Activated effector memory CD4-positive, alpha-beta T cell treated with anti-CD3 and anti-CD28 coated beads, Interleukin-2, amount 50 U/mL, for 16 hours (primary cell): ENCODE results near the gene ZBTB1.
"Not testable (repeated sequence)": the region's sequence is repeated elsewhere in the genome, so short reads cannot be mapped to it uniquely, and the experiment has no call there.

Experiments
- DNase-seq: peaks from one replicate; pipeline ENCODE4 v3.0.0-alpha.2; 2020

ZBTB1 gene

DNA sequence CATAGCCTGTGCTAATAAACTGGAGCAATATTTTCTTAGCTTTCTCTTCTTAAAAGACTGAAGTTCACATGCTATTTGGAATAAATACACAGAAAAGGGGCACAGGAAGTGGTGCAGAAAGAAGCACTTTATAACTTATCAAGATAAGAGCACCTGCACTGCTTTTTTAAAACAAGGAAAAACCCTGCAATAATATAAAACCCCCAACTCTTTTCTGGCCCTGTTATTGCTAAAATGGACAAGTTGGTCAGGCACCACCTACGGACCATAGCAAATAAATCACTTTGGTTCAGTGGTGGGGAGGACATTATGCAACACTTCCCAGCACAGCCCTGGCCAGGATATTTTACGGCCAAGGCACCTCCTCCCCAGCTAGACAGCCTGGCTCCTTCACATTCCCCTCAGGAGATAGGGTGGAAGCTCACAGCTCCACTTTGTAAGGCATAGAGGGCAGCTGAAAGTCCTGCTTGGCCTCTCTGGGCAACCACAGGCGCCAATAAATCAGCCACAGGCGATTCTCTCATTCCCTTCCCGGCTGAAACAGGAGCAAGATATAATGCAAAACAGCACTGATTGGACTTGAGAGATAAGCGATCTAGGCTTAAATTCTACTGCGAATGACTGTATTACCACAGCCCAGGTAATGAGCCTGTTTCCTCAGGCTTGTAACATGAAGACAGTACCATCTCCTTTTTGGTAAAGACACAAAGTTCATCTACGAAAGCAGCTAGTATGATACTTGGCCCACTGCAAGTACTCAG is 3.0 kb upstream of the ZBTB1 start:
- DNase-seq: peak; percentile 66

DNA sequence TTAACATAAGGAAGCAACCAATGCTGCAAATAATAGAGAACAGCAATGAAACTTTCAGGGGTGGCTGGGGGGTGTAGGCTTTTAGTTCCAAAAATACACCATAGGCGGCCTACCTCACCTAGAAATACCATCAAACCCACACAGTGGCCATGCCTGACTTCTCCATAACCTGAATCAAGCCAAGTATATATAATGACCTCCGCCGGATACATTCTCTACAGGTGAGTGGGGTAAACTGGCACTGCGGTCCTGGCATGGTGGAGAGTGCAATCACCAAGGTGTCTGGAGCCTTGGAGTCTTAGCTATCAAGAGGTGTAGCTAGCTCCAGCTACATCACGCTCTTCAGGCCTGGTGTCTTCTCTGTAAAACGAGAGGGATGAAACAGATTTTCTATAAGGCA is 2.1 kb upstream of the ZBTB1 start:
- DNase-seq: peak; percentile 69

DNA sequence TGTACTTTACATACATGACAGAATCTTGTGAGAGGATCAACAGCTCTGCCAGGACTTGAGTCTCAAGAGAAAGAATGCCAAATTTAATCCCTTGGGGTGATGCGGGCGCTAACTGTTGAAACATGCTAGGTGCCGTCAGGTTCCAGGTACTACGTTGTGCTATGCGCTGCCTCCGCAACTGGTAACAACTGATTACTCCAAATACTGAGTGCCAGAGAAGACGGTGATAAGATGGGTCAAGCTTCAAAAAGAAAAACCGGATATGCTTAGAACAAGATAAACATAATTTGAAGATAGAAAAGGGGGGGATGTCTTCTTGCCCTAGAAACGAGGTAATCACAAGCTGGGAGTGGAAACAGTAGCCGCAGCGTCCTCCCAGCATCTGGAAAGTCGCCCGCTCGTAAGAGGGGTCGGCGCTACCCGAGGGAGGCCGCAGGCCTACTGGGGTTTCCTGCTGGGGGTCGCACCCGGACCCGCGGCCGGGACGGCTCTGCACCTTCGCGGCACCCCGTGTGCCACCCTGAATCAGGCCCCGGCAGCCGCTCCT is 1.6 kb upstream of the ZBTB1 start:
- peak; percentile 72 for DNase-seq

- DNase-seq: peak; percentile 99
Measured at GRCh38 chr14:64503434-64504309, 898 bp upstream of the ZBTB1 start, which contains the start of gene ZBTB25. TSS of gene ZBTB25 (minus strand) at chr14:64503838. CDS start at chr14:64490533, 13,305 bp downstream.

- peak; percentile 94 for DNase-seq
Measured at GRCh38 chr14:64504897-64505794, 576 bp downstream of the ZBTB1 start.

- DNase-seq: no peak
Measured at GRCh38 chr14:64506721-64507120, 2.2 kb downstream of the ZBTB1 start.

DNA sequence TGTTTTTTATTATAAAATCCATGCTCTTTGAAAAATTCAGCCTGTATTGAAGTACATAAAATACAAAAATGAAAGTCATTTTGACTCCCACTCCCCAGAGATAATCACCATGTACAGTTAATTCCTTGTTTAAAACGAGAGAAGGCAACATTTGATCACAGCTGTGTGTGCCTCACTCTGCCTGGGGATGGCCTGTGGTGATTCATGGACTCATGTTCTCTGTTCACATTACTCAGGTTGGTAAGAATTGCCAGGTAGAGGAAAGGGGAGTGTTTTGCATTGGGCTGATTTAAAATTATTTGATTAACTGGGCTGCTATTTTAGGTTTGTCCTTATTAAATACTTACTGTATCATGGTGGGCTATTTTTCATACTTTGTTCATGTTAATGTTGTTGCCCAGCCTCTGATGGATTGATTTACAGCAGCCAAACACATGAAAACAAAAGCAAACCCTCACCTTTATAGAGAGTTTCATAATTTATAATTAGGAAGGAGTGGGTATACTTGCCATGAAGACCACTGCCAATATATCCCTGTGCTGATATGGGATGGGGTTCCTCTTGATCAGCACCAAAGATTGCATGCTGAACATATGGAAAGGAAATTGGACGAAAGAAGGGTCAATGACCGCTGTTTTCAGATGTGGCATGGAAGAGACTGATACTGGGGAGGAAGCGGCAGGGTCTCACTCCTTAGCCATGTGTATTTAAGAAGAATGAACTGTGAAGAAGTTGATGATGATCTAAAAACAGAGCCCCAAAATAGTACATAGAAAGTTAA is 3.0 kb downstream of the ZBTB1 start:
- peak; percentile 80 for DNase-seq

- DNase-seq: no peak
Measured at GRCh38 chr14:64508215-64508776, 3.7 kb downstream of the ZBTB1 start.

GRCh38 chr14:64509036-64509435 is 4.5 kb downstream of the ZBTB1 start:
- DNase-seq: no peak

GRCh38 chr14:64510825-64511671 is 6.5 kb downstream of the ZBTB1 start:
- peak; percentile 86 for DNase-seq

- no peak for DNase-seq
Measured at GRCh38 chr14:64513271-64513670, 8.7 kb downstream of the ZBTB1 start.

DNA sequence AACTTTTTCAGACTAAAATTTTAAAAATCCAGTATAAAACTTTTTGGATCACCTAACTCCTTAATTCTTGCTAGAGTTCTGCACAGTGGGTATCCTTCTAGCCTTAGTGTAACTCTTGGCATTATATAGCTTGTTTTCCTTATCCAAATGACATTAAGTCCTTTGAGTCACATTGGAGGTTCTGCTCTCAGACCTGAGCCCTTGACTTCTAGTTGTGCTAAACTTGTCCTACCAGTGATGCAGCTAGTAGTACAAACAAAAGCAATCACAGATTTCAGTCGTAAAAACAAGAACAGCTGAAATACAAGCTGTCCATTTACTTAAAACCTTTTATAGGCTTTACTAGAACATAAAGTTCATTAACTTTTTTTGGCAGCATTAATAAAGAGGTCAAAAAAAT is 10.5 kb downstream of the ZBTB1 start:
- DNase-seq: no peak

GRCh38 chr14:64516969-64517368 is 12.4 kb downstream of the ZBTB1 start:
- no peak for DNase-seq

GRCh38 chr14:64517667-64518066 is 13.1 kb downstream of the ZBTB1 start:
- not testable (repeated sequence) for DNase-seq

- no peak for DNase-seq
Measured at GRCh38 chr14:64518229-64518628, 13.7 kb downstream of the ZBTB1 start.

DNA sequence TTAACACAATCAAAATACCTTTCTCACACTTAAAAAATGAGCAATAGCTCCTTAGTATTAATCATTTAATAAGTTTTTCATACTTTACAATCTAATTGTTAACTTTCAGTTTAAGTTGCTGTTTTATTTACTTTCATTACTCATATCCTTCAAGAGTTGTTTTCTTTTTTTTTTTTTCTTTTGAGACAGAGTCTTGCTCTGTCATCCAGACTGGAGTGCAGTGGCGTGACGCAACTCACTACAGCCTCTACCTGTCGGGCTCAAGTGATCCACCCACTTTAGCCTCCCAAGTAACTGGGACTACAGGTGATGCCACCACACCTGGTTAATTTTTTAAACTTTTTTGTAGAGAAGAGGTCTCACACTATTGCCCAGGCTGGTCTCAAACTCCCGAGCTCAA is 16.1 kb downstream of the ZBTB1 start:
- DNase-seq: no peak

DNA sequence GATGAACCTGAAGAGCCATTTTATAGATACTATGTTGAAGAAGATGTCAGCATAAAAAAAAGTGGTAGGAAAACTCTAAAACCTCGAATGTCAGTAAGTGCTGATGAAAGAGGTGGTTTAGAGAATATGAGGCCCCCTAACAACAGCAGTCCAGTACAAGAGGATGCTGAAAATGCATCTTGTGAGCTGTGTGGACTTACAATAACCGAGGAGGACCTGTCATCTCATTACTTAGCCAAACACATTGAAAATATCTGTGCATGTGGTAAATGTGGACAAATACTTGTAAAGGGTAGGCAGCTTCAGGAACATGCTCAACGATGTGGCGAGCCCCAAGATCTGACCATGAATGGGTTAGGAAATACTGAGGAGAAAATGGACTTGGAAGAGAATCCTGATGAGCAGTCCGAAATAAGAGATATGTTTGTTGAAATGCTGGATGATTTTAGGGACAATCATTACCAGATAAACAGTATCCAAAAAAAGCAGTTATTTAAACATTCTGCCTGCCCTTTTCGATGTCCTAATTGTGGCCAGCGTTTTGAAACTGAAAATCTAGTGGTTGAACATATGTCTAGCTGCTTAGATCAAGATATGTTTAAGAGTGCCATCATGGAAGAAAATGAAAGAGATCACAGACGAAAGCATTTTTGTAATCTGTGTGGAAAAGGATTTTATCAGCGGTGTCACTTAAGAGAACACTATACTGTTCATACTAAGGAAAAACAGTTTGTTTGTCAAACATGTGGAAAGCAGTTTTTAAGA is 18.2 kb downstream of the ZBTB1 start:
- no peak for DNase-seq

DNA sequence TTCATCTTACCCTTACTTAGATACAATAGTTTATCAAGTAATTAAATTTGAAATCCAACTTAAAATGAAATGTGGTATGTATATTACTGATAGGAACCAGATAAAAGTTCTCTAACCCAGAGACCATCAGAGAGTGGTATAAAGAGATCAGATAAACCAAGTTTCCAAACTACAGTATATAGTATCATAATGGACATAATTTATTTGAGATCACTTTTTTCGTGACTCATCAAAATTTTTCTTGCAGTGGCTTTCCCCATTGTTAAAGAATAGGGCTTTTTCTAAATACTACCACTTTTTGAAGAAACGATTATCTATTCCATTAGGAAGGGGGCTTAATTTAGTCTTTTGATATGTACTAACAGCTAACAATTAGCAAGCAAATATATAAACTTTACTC is 20.8 kb downstream of the ZBTB1 start:
- DNase-seq: no peak

DNA sequence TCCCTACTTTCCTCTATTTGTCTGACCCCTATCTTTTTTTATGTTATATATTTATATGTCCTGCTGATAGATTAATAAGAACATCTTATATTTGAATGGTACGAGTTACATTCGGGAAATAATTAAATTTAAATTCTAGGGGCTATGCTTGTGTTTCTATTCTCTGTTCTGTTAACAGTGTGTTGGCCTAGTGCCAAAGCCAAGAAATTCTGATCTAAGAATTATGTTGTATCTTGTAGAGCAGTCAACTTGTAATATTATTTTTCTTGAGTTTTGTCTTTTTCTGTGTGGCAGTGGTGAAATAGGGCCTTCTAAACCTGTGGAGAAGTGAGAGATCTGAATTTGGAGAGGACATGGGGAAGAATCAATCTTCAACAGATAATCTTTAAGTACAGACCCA is 27.0 kb downstream of the ZBTB1 start:
- no peak for DNase-seq
